CD4-positive, CD25-positive, alpha-beta regulatory T cell (primary cell): ENCODE data around the gene PTPN1. TPM values are rescaled to one million over a fixed set of nuclear protein-coding genes. Genes with fewer than 3 reads are reported as not detected.

Experiments
- ATAC-seq, 2 donors: fragments of 150-1000 bp; cut with Tn5 transposase; one replicate each; pipeline ENCODE4 v1.10.0; 2021; ENCODE audit warnings: low read depth in 2 of 2, moderate number of reproducible peaks in 2 of 2, moderate library complexity in 1 of 2
- DNase-seq, 3 donors: peaks; one replicate each; pipeline versions ENCODE4 v3.0.0 to v3.0.0-alpha.2; 2012 to 2022; ENCODE audit warnings: mixed read lengths in 1 of 3
- H3K27ac ChIP-seq: one replicate; pipeline ENCODE4 v1.7.0; 2013; ENCODE audit warnings: mild to moderate bottlenecking, low read length; ENCODE audit not compliant: insufficient read depth, poor library complexity, severe bottlenecking
- H3K27me3 ChIP-seq: one replicate; pipeline ENCODE4 v1.7.0; 2013; ENCODE audit warnings: low read length; ENCODE audit not compliant: control insufficient read depth, insufficient read depth
- H3K36me3 ChIP-seq: one replicate; pipeline ENCODE4 v1.7.0; 2013; ENCODE audit warnings: mild to moderate bottlenecking, low read length, moderate library complexity; ENCODE audit not compliant: control insufficient read depth, insufficient read depth
- H3K4me1 ChIP-seq: 2 replicates; pipeline ENCODE4 v1.7.0; 2013; ENCODE audit warnings: mild to moderate bottlenecking, low read length; ENCODE audit not compliant: insufficient read depth, control insufficient read depth, poor library complexity, severe bottlenecking
- H3K4me3 ChIP-seq: one replicate; pipeline ENCODE4 v1.7.0; 2013; ENCODE audit warnings: low read depth, mild to moderate bottlenecking, low read length, moderate library complexity
- H3K9me3 ChIP-seq, 2 experiments: 1 replicate in 1 of 2; 2 replicates in 1 of 2; pipeline ENCODE4 v1.7.0; 2013; ENCODE audit warnings: low read length in 2 of 2, mild to moderate bottlenecking in 1 of 2, moderate library complexity in 1 of 2; ENCODE audit not compliant: control insufficient read depth in 2 of 2
- H3K27ac Mint-ChIP-seq, 3 donors: one replicate each; pipeline ENCODE4 v1.8.0; 2020 to 2022; ENCODE audit warnings: mild to moderate bottlenecking in 3 of 3, mixed read lengths in 3 of 3, moderate library complexity in 2 of 3
- H3K27me3 Mint-ChIP-seq: one replicate; pipeline ENCODE4 v1.8.0; 2022; ENCODE audit warnings: mild to moderate bottlenecking, mixed read lengths
- H3K36me3 Mint-ChIP-seq: one replicate; pipeline ENCODE4 v1.8.0; 2020; ENCODE audit warnings: mixed read lengths
- H3K4me1 Mint-ChIP-seq, 4 donors: one replicate each; pipeline ENCODE4 v1.8.0; 2020 to 2022; ENCODE audit warnings: mixed read lengths in 4 of 4, mild to moderate bottlenecking in 1 of 4
- H3K4me3 Mint-ChIP-seq, 4 donors: one replicate each; pipeline ENCODE4 v1.8.0; 2020 to 2022; ENCODE audit warnings: mild to moderate bottlenecking in 4 of 4, mixed read lengths in 4 of 4, moderate library complexity in 3 of 4
- H3K9me3 Mint-ChIP-seq, 7 donors: one replicate each; pipeline ENCODE4 v1.8.0; 2020 to 2022; ENCODE audit warnings: mixed read lengths in 7 of 7, mild to moderate bottlenecking in 3 of 7, moderate library complexity in 2 of 7
- polyA plus RNA-seq, 4 donors: library from polyadenylated mRNA; unstranded; fragments of 300-500 nt; fragmentation: Illumina TruSeq; gene quantifications; one replicate each; pipeline ENCODE4 v1.2.3, GENCODE V29; 2021
- total RNA-seq: library from RNA; stranded (reverse); gene quantifications from one replicate; pipeline ENCODE4 v1.2.3, GENCODE V29; 2022

PTPN1 gene
- total and polyA plus RNA-seq, 5 donors from 2014 or later, result 27.1 to 76.3 (median 31.7) TPM

GRCh38 chr20:50548396-50548795 lies 38.2 kb downstream of the PTPN1 start:
- H3K4me3 Mint-ChIP-seq, result peak overlapping the region in 2 of 4 donors; percentile 1 to 67
- Histone ChIP-seq H3K27me3 (no peaks in the 10 kb centered on the region), H3K36me3 (peaks cover 12% of the 10 kb centered on the region), H3K4me1 (peaks cover 52% of the 10 kb centered on the region), H3K27ac (no peak overlapping the region), H3K9me3 (no peaks in the 10 kb centered on the region), H3K4me3 (no peak overlapping the region)
- H3K27me3 Mint-ChIP-seq, result no peaks in the 10 kb centered on the region
- H3K9me3 Mint-ChIP-seq, result no peaks in the 10 kb centered on the region
- peaks cover 16% of the 10 kb centered on the region for H3K36me3 Mint-ChIP-seq
- peaks cover 47 to 80% (median 60%) of the 10 kb centered on the region in 4 donors for H3K4me1 Mint-ChIP-seq
- H3K27ac Mint-ChIP-seq, result peak overlapping the region in 1 of 3 donors; percentile 72
- DNase-seq, result no peak
- ATAC-seq, result no peak

GRCh38 chr20:50550531-50550930 lies 40.3 kb downstream of the PTPN1 start:
- peak overlapping the region in 1 of 3 donors; percentile 40 for H3K27ac Mint-ChIP-seq
- peaks cover 48% of the 10 kb centered on the region for H3K4me1 ChIP-seq
- no peaks in the 10 kb centered on the region for H3K9me3 ChIP-seq
- no peak overlapping the region for H3K4me3 ChIP-seq
- peaks cover 14% of the 10 kb centered on the region for H3K36me3 Mint-ChIP-seq
- no peaks in the 10 kb centered on the region for H3K9me3 Mint-ChIP-seq
- H3K27ac ChIP-seq, result no peak overlapping the region
- peaks cover 38 to 67% (median 50%) of the 10 kb centered on the region in 4 donors for H3K4me1 Mint-ChIP-seq
- DNase-seq (no peak), ATAC-seq (no peak)
- no peaks in the 10 kb centered on the region for H3K27me3 ChIP-seq
- H3K27me3 Mint-ChIP-seq, result no peaks in the 10 kb centered on the region
- H3K36me3 ChIP-seq, result peaks cover 6% of the 10 kb centered on the region
- H3K4me3 Mint-ChIP-seq, result peak overlapping the region in 1 of 4 donors; percentile 38

- no peak for ATAC-seq
These were observed 41.1 kb downstream of the PTPN1 start for GRCh38 chr20:50551288-50551687.

GRCh38 chr20:50552979-50553378 lies 42.8 kb downstream of the PTPN1 start:
- peaks cover 6% of the 10 kb centered on the region for H3K36me3 ChIP-seq
- no peak overlapping the region for H3K4me3 ChIP-seq
- ATAC-seq (no peak), DNase-seq (no peak)
- peaks cover 12% of the 10 kb centered on the region for H3K36me3 Mint-ChIP-seq
- H3K27me3 Mint-ChIP-seq, result no peaks in the 10 kb centered on the region
- H3K4me1 ChIP-seq, result peaks cover 26% of the 10 kb centered on the region
- H3K27me3 ChIP-seq, result no peaks in the 10 kb centered on the region
- no peak overlapping the region for H3K27ac Mint-ChIP-seq
- H3K9me3 Mint-ChIP-seq, result no peaks in the 10 kb centered on the region
- peaks cover 24 to 54% (median 39%) of the 10 kb centered on the region in 4 donors for H3K4me1 Mint-ChIP-seq
- H3K9me3 ChIP-seq, result no peaks in the 10 kb centered on the region
- no peak overlapping the region for H3K4me3 Mint-ChIP-seq
- no peak overlapping the region for H3K27ac ChIP-seq

More at GRCh38 chr20:50551288-50551687, 41.1 kb downstream of the PTPN1 start:
- Mint-ChIP-seq H3K36me3 (peaks cover 14% of the 10 kb centered on the region), H3K4me1 (peaks cover 33 to 65% (median 47%) of the 10 kb centered on the region in 4 donors), H3K27ac (peak overlapping the region; percentile 40 to 78 (median 49)), H3K9me3 (no peaks in the 10 kb centered on the region), H3K4me3 (peak overlapping the region in 2 of 4 donors; percentile 2 to 44), H3K27me3 (no peaks in the 10 kb centered on the region)
- H3K36me3 ChIP-seq, result peaks cover 6% of the 10 kb centered on the region
- H3K27ac ChIP-seq, result no peak overlapping the region
- H3K9me3 ChIP-seq, result no peaks in the 10 kb centered on the region
- no peaks in the 10 kb centered on the region for H3K27me3 ChIP-seq
- H3K4me3 ChIP-seq, result no peak overlapping the region
- DNase-seq, result peak in 1 of 3 donors; percentile 44
- peaks cover 41% of the 10 kb centered on the region for H3K4me1 ChIP-seq

- H3K27ac ChIP-seq, result no peak overlapping the region
- no peak for ATAC-seq
- peaks cover 21 to 53% (median 37%) of the 10 kb centered on the region in 4 donors for H3K4me1 Mint-ChIP-seq
These were observed 44.8 kb downstream of the PTPN1 start for GRCh38 chr20:50554694-50555579.

GRCh38 chr20:50555662-50556061 lies 45.5 kb downstream of the PTPN1 start:
- Histone ChIP-seq H3K9me3 (no peaks in the 10 kb centered on the region), H3K27me3 (no peaks in the 10 kb centered on the region), H3K4me3 (no peak overlapping the region), H3K4me1 (peaks cover 22% of the 10 kb centered on the region), H3K36me3 (peaks cover 2% of the 10 kb centered on the region), H3K27ac (no peak overlapping the region)
- Mint-ChIP-seq H3K27me3 (no peaks in the 10 kb centered on the region), H3K9me3 (no peaks in the 10 kb centered on the region), H3K36me3 (peaks cover 5% of the 10 kb centered on the region), H3K4me1 (peaks cover 18 to 52% (median 37%) of the 10 kb centered on the region in 4 donors), H3K27ac (peak overlapping the region in 1 of 3 donors; percentile 39), H3K4me3 (no peak overlapping the region)
- ATAC-seq, result no peak
- DNase-seq, result no peak

More at GRCh38 chr20:50554694-50555579, 44.8 kb downstream of the PTPN1 start:
- H3K9me3 Mint-ChIP-seq, result no peaks in the 10 kb centered on the region
- H3K4me3 ChIP-seq, result no peak overlapping the region
- H3K4me3 Mint-ChIP-seq, result no peak overlapping the region
- peaks cover 2% of the 10 kb centered on the region for H3K36me3 ChIP-seq
- H3K9me3 ChIP-seq, result no peaks in the 10 kb centered on the region
- peaks cover 23% of the 10 kb centered on the region for H3K4me1 ChIP-seq
- no peak overlapping the region for H3K27ac Mint-ChIP-seq
- no peaks in the 10 kb centered on the region for H3K27me3 ChIP-seq
- no peaks in the 10 kb centered on the region for H3K27me3 Mint-ChIP-seq
- peaks cover 5% of the 10 kb centered on the region for H3K36me3 Mint-ChIP-seq
- DNase-seq, result no peak

- ATAC-seq, result no peak
- no peak for DNase-seq
- H3K9me3 Mint-ChIP-seq, result no peaks in the 10 kb centered on the region
- no peaks in the 10 kb centered on the region for H3K27me3 Mint-ChIP-seq
- Histone ChIP-seq H3K9me3 (no peaks in the 10 kb centered on the region), H3K27me3 (no peaks in the 10 kb centered on the region), H3K4me3 (no peak overlapping the region), H3K36me3 (peaks cover 14% of the 10 kb centered on the region), H3K4me1 (peaks cover 21% of the 10 kb centered on the region), H3K27ac (no peak overlapping the region)
- H3K36me3 Mint-ChIP-seq, result peaks cover 12% of the 10 kb centered on the region
- no peak overlapping the region for H3K4me3 Mint-ChIP-seq
- peaks cover 22 to 60% (median 42%) of the 10 kb centered on the region in 4 donors for H3K4me1 Mint-ChIP-seq
- H3K27ac Mint-ChIP-seq, result no peak overlapping the region
These were observed 47.5 kb downstream of the PTPN1 start for GRCh38 chr20:50557549-50558134.
